Anterior cingulate cortex (tissue), 58 donors: ENCODE data around the gene FMO2.

ENCODE experiments used
- DNase-seq, 58 donors: peaks; one replicate each; lab custom pipeline; 2025; lab: John Stamatoyannopoulos, UW

The FMO2 gene

GRCh38 chr1:171172471-171172870 is 12.6 kb upstream of the FMO2 start:
- no peak for DNase-seq

GRCh38 chr1:171173069-171173468 is 12.0 kb upstream of the FMO2 start:
- DNase-seq, result no peak

GRCh38 chr1:171174560-171175294 is 10.4 kb upstream of the FMO2 start:
- DNase-seq, result no peak

- no peak for DNase-seq
Observed at GRCh38 chr1:171177261-171177660, 7.8 kb upstream of the FMO2 start.

GRCh38 chr1:171179318-171180227 is 5.5 kb upstream of the FMO2 start:
- DNase-seq, result no peak

- no peak for DNase-seq
Observed at GRCh38 chr1:171180670-171181069, 4.4 kb upstream of the FMO2 start.

GRCh38 chr1:171188388-171189266 is 3.5 kb downstream of the FMO2 start:
- DNase-seq, result peak in 6 of 58 donors; percentile 1 to 8 (median 2)

GRCh38 chr1:171191992-171192391 is 6.9 kb downstream of the FMO2 start:
- DNase-seq, result no peak

- DNase-seq, result no peak
Observed at GRCh38 chr1:171195767-171196166, 10.7 kb downstream of the FMO2 start.

- no peak for DNase-seq
Observed at GRCh38 chr1:171196351-171196750, 11.3 kb downstream of the FMO2 start.

GRCh38 chr1:171198081-171198480 is 13.0 kb downstream of the FMO2 start:
- no peak for DNase-seq

- DNase-seq, result no peak
Observed at GRCh38 chr1:171204296-171204695, 19.2 kb downstream of the FMO2 start.

- no peak for DNase-seq
Observed at GRCh38 chr1:171206204-171206977, 21.3 kb downstream of the FMO2 start.

- DNase-seq, result no peak
Observed at GRCh38 chr1:171206978-171207355, 21.9 kb downstream of the FMO2 start.

GRCh38 chr1:171207377-171207776 is 22.3 kb downstream of the FMO2 start:
- DNase-seq, result no peak

- no peak for DNase-seq
Observed at GRCh38 chr1:171210355-171210754, 25.3 kb downstream of the FMO2 start.

GRCh38 chr1:171212607-171213351 is 27.7 kb downstream of the FMO2 start:
- no peak for DNase-seq

- no peak for DNase-seq
Observed at GRCh38 chr1:171213559-171214454, 28.7 kb downstream of the FMO2 start.
